Mucosa of rectum (tissue), 2 donors: ENCODE results near the gene MPP3.

Experiments
- H3K27ac ChIP-seq, 2 donors: one replicate each; pipeline ENCODE4 v1.7.0; 2013; ENCODE audit warnings: inconsistent platforms in 2 of 2, low read depth in 2 of 2, low read length in 2 of 2
- H3K27me3 ChIP-seq, 2 donors: one replicate each; pipeline ENCODE4 v1.7.0; 2013; ENCODE audit warnings: low read length in 2 of 2; ENCODE audit not compliant: control insufficient read depth in 2 of 2, insufficient read depth in 2 of 2
- H3K36me3 ChIP-seq, 2 donors: one replicate each; pipeline ENCODE4 v1.7.0; 2013; ENCODE audit warnings: low read length in 2 of 2; ENCODE audit not compliant: control insufficient read depth in 2 of 2, insufficient read depth in 2 of 2
- H3K4me1 ChIP-seq, 2 donors: one replicate each; pipeline ENCODE4 v1.7.0; 2013; ENCODE audit warnings: low read length in 2 of 2, mild to moderate bottlenecking in 1 of 2; ENCODE audit not compliant: control insufficient read depth in 2 of 2, insufficient read depth in 2 of 2
- H3K4me3 ChIP-seq, 2 donors: one replicate each; pipeline ENCODE4 v1.7.0; 2013; ENCODE audit warnings: low read length in 2 of 2
- H3K9ac ChIP-seq, 2 donors: one replicate each; pipeline ENCODE4 v1.7.0; 2013; ENCODE audit warnings: low read length in 2 of 2, low read depth in 1 of 2, mild to moderate bottlenecking in 1 of 2
- H3K9me3 ChIP-seq, 2 donors: one replicate each; pipeline ENCODE4 v1.7.0; 2013; ENCODE audit warnings: low read length in 2 of 2; ENCODE audit not compliant: control insufficient read depth in 2 of 2
- donor health status: healthy.
- donor health status: Normal muscosa, but diverticular disease.

Gene MPP3

DNA sequence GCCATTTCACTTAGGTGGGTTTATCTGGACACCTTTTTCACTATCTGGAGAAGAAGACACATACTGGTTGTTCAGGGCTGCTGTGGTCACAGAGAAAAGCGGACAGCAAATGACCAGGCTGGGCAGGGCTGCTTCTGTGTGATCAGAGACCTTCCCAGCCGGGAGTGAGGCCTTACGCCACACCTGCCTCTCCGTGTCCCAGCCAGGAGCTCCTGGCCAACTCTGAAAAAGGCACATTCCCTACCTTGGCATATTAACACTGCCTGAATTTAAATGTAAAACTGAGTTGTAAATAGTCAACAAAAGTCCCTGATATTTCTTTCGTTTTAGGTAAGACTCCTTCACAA lies 65.3 kb downstream of the MPP3 start:
- H3K27ac ChIP-seq = no peak overlapping the region
- no peaks in the 10 kb centered on the region for H3K9me3 ChIP-seq
- H3K4me1 ChIP-seq = peaks cover 5% of the 10 kb centered on the region in 2 donors
- no peak overlapping the region for H3K4me3 ChIP-seq
- H3K36me3 ChIP-seq = peaks cover 18 to 33% of the 10 kb centered on the region in 2 donors
- no peak overlapping the region for H3K9ac ChIP-seq
- H3K27me3 ChIP-seq = no peaks in the 10 kb centered on the region

DNA sequence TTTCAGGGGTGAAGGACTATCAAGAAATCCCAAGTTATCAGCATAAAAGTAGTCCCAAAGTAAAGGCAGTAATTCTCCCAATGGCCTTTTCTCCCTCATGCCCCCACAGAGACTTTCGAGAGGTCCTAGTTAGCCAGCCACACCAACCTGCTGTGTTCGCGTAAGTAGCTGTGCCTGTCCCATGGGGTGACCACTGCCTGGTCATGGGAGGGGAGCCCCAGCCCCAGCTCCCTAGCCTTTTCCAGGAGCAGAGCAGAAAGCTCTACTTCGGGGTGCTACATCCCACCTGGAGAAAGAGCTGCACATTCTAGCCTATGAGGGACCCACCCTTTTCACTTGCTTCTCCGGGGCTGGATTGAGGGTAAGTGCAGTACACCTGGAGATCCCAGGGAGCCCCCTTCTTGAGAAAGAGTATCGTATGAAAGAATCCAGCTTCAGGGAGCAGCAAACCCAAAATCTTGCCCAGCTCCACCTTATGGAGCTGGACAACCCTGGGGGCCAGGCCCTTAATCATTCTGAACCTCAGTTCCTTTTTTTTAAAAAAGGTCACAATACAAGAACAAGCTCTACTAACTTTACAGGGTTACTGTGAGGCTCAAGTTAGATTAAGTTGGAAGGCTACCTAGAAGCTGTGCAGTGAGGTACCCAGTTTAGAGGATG lies 65.8 kb downstream of the MPP3 start:
- no peak overlapping the region for H3K4me3 ChIP-seq
- peaks cover under 1 to 3% of the 10 kb centered on the region in 2 donors for H3K4me1 ChIP-seq
- peaks cover 13 to 28% of the 10 kb centered on the region in 2 donors for H3K36me3 ChIP-seq
- no peaks in the 10 kb centered on the region for H3K27me3 ChIP-seq
- H3K9ac ChIP-seq = no peak overlapping the region
- H3K9me3 ChIP-seq = no peaks in the 10 kb centered on the region
- H3K27ac ChIP-seq = no peak overlapping the region

- no peak overlapping the region for H3K9ac ChIP-seq
- H3K27me3 ChIP-seq = no peaks in the 10 kb centered on the region
- H3K4me3 ChIP-seq = no peak overlapping the region
- no peak overlapping the region for H3K27ac ChIP-seq
- H3K4me1 ChIP-seq = peaks cover 0 to 3% of the 10 kb centered on the region in 2 donors
- H3K9me3 ChIP-seq = no peaks in the 10 kb centered on the region
- H3K36me3 ChIP-seq = peaks cover 11 to 25% of the 10 kb centered on the region in 2 donors
Observed at GRCh38 chr17:43766413-43767052, 66.4 kb downstream of the MPP3 start.

DNA sequence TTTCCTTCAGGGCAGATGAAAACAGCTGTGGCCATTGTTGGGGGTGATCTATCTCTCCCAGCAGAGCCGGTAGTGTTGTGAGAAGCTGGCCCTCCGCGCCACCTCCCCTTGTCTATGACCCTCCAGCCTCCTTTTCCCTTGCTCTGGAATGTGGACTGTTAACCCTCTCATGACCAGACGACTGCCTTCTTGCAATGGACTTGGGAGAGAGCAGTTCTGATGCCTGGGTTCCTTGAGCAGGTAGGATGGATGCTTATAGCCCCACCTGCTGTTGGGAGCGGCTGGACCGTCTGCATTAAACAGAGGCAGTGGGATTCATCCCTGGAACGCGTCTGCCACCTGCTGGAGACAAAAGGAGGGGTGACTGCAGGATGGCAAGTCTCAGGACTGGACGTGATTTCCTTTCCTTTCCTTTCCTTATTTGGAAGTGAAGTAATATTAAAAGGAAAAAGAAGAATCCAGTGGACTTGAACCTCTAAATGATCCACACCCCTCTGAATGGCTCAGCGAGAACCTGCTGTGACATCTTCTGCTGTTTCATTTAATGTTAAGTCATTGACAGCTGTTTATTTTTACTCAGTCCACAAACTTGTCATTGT lies 72.6 kb downstream of the MPP3 start:
- no peak overlapping the region for H3K27ac ChIP-seq
- H3K36me3 ChIP-seq = no peaks in the 10 kb centered on the region
- H3K4me1 ChIP-seq = peaks cover 1 to 3% of the 10 kb centered on the region in 2 donors
- H3K27me3 ChIP-seq = peaks cover 18 to 24% of the 10 kb centered on the region in 2 donors
- H3K4me3 ChIP-seq = no peak overlapping the region
- H3K9ac ChIP-seq = no peak overlapping the region
- no peaks in the 10 kb centered on the region for H3K9me3 ChIP-seq

GRCh38 chr17:43759836-43760235 lies 73.1 kb downstream of the MPP3 start:
- Histone ChIP-seq H3K4me1 (peaks cover 3% of the 10 kb centered on the region in 2 donors), H3K4me3 (no peak overlapping the region), H3K9ac (no peak overlapping the region), H3K27me3 (peaks cover 21 to 26% of the 10 kb centered on the region in 2 donors), H3K36me3 (no peaks in the 10 kb centered on the region), H3K9me3 (no peaks in the 10 kb centered on the region), H3K27ac (no peak overlapping the region)

- no peak within 1 kb of the TSS for H3K9ac ChIP-seq
- peaks cover 29 to 33% of the 10 kb centered on the region in 2 donors for H3K27me3 ChIP-seq
- H3K4me3 ChIP-seq = no peak within 1 kb of the TSS
- H3K9me3 ChIP-seq = no peaks in the 10 kb centered on the region
- H3K36me3 ChIP-seq = no peaks in the 10 kb centered on the region
- no peak within 1 kb of the TSS for H3K27ac ChIP-seq
- H3K4me1 ChIP-seq = peaks cover 3% of the 10 kb centered on the region in 2 donors
Observed at GRCh38 chr17:43758497-43759174, 74.3 kb downstream of the MPP3 start, which contains the start of gene SOST. Gene SOST (minus strand): TSS chr17:43758791. CDS start chr17:43758741, 50 bp downstream.

DNA sequence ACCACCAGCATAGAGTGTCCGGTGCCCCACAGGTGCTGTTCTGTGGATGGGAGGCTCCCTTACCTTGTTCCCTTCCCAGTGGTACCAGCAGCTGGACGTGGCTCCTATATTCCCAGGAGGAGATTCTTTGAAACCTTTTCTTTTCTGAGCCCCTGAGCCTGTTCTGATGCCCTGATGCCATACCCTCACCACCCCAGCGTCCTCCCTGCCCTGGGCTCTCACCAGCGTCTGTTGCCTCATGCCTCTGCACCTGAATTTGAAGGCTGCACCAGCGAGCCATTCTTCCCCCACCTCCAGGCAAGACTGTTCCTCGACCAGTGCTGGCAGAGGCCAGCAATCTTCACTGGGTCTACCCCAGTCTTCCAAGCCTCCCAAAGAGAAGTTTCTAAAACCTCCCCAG lies 74.9 kb downstream of the MPP3 start:
- Histone ChIP-seq H3K4me3 (no peak overlapping the region), H3K27me3 (peaks cover 29 to 38% of the 10 kb centered on the region in 2 donors), H3K36me3 (no peaks in the 10 kb centered on the region), H3K27ac (no peak overlapping the region), H3K4me1 (peaks cover 3% of the 10 kb centered on the region in 2 donors), H3K9ac (no peak overlapping the region), H3K9me3 (no peaks in the 10 kb centered on the region)

- Histone ChIP-seq H3K27ac (no peak overlapping the region), H3K27me3 (peaks cover 29 to 42% of the 10 kb centered on the region in 2 donors), H3K4me1 (peaks cover 3% of the 10 kb centered on the region in 2 donors), H3K9ac (no peak overlapping the region), H3K36me3 (no peaks in the 10 kb centered on the region), H3K9me3 (no peaks in the 10 kb centered on the region), H3K4me3 (no peak overlapping the region)
Observed at GRCh38 chr17:43757171-43757660, 75.7 kb downstream of the MPP3 start.

DNA sequence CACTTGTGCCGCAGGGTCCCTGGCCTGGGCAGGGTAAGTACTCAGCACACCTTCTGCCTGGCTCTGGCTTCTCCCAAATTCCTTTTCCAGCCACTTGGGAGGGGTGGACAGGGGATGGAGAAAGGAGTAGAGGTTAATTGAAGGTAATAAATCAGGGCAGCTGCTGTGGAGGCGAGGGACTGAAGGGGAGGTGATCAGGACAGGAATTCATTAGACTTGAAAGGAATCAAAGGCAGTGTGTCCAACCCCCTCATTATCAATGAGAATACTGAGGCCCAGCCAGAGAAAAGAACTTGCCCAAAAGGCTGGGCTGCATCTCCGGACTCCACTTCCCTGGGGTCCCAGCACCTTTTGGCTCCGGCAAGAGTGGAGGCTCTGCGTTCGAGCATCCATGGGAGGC lies 76.7 kb downstream of the MPP3 start:
- H3K4me3 ChIP-seq = no peak overlapping the region
- peaks cover 29 to 42% of the 10 kb centered on the region in 2 donors for H3K27me3 ChIP-seq

More for the DNA sequence above, 76.7 kb downstream of the MPP3 start:
- no peaks in the 10 kb centered on the region for H3K36me3 ChIP-seq
- H3K9me3 ChIP-seq = no peaks in the 10 kb centered on the region
- H3K4me1 ChIP-seq = peaks cover 3% of the 10 kb centered on the region in 2 donors
- no peak overlapping the region for H3K27ac ChIP-seq
- H3K9ac ChIP-seq = no peak overlapping the region
